DND-41 (cell line): ENCODE data around the gene HSD11B1L.

Experiments
- ATAC-seq: fragments of 200-7000 bp; cut with Tn5 transposase; 3 replicates; pipeline ENCODE4 v1.9.1; 2021; ENCODE audit warnings: low read depth; ENCODE audit not compliant: insufficient read depth
- DNase-seq: peaks from one replicate; pipeline ENCODE4 v3.0.0-alpha.2; 2020
- H2AFZ ChIP-seq: 2 replicates; pipeline ENCODE4 v1.6.0; 2012; ENCODE audit warnings: low read depth, low read length
- H3K27ac ChIP-seq: 2 replicates; pipeline ENCODE4 v1.5.1; 2012; ENCODE audit warnings: low read length, inconsistent platforms
- H3K27me3 ChIP-seq: fragments of 200-600 bp; sonication (generic); 2 replicates; pipeline ENCODE4 v1.6.0; 2012; ENCODE audit warnings: low read length, mild to moderate bottlenecking, inconsistent platforms; ENCODE audit not compliant: insufficient read depth, poor library complexity
- H3K36me3 ChIP-seq: 2 replicates; pipeline ENCODE4 v1.5.1; 2012; ENCODE audit warnings: low read length, inconsistent platforms; ENCODE audit not compliant: insufficient read depth
- H3K4me1 ChIP-seq: 2 replicates; pipeline ENCODE4 v1.5.1; 2012; ENCODE audit warnings: mild to moderate bottlenecking, low read length; ENCODE audit not compliant: insufficient read depth
- H3K4me2 ChIP-seq: 2 replicates; pipeline ENCODE4 v1.6.0; 2012; ENCODE audit warnings: mild to moderate bottlenecking, moderate library complexity, low read length, inconsistent platforms; ENCODE audit not compliant: insufficient read depth
- H3K4me3 ChIP-seq, 2 experiments: fragments of 200-600 bp in 1 of 2; shearing (Covaris generic) in 1 of 2; 2 replicates each; pipeline ENCODE4 v1.5.1; 2012 to 2016; ENCODE audit warnings: inconsistent platforms in 2 of 2, low read length in 2 of 2, mild to moderate bottlenecking in 2 of 2, low read depth in 1 of 2, moderate library complexity in 1 of 2
- H3K79me2 ChIP-seq: 2 replicates; pipeline ENCODE4 v1.6.0; 2012; ENCODE audit warnings: low read length, inconsistent platforms; ENCODE audit not compliant: insufficient read depth
- H3K9ac ChIP-seq: 2 replicates; pipeline ENCODE4 v1.6.0; 2012; ENCODE audit warnings: low read depth, mild to moderate bottlenecking, inconsistent platforms, low read length, moderate library complexity
- H3K9me3 ChIP-seq: 2 replicates; pipeline ENCODE4 v1.5.1; 2012; ENCODE audit warnings: low read length, moderate library complexity, mild to moderate bottlenecking, inconsistent platforms; ENCODE audit not compliant: insufficient read depth, severe bottlenecking
- H4K20me1 ChIP-seq: 2 replicates; pipeline ENCODE4 v1.6.0; 2012; ENCODE audit warnings: low read length; ENCODE audit not compliant: insufficient read depth
- EZH2 ChIP-seq: IDR thresholded peaks from 3 replicates; pipeline ENCODE4 v1.6.1; 2012; ENCODE audit warnings: borderline replicate concordance, low read depth, mild to moderate bottlenecking, moderate library complexity, low read length, inconsistent platforms; ENCODE audit not compliant: severe bottlenecking
- TF ChIP-seq, protein P1 (sequence below): IDR thresholded peaks from 2 replicates; pipeline ENCODE4 v1.5.1; 2012; ENCODE audit warnings: borderline replicate concordance, low read length, moderate library complexity, mild to moderate bottlenecking; ENCODE audit not compliant: poor library complexity, severe bottlenecking; ENCODE audit errors: extremely low read depth

HSD11B1L gene

DNA sequence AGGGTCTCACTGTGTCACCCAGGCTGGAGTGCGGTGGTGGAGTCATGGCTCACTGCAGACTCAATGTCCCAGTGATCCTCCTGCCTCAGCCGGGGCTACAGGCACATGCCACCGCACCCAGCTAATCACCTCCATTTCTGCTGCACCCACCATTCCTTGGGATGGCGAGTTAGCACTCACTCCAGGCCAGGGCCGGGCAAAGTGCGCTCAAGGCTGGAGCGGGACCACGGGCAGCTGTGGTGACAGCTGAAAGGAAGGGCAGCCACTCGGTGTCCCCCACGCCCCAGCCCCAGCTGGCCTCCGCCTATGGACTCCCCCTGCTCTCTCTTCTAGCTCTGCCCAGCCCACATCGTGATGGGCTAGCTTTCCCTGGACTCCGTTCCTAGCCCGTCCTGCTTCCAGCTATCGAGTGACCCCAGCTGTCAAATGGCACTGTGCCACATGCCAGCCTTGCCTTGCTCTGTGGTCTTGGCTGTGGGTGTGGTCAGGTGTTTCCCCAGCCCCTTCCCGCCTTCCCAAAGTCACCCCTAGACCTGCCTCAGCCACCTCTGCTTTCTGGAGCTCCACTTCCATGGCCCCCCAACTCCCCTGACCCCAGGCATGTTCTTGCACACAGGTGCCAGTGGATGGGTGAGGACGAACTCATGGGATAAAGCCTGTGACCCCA lies 4.6 kb upstream of the HSD11B1L start:
- Histone ChIP-seq H3K27ac (no peak overlapping the region), H4K20me1 (0 out of 2 replicates have a peak, but pooled peaks cover 6% of the 10 kb centered on the region), H3K4me2 (no peak overlapping the region), H3K4me1 (peaks cover 15% of the 10 kb centered on the region), H2AFZ (no peak overlapping the region), H3K27me3 (no peaks in the 10 kb centered on the region), H3K9ac (no peak overlapping the region), H3K36me3 (peaks cover 25% of the 10 kb centered on the region), H3K79me2 (peaks cover 13% of the 10 kb centered on the region), H3K4me3 (no peak overlapping the region), H3K9me3 (no peaks in the 10 kb centered on the region)
- DNase-seq (no peak), ATAC-seq (no peak)
- no peak for TF ChIP-seq EZH2
- TF ChIP-seq, protein P1, sequence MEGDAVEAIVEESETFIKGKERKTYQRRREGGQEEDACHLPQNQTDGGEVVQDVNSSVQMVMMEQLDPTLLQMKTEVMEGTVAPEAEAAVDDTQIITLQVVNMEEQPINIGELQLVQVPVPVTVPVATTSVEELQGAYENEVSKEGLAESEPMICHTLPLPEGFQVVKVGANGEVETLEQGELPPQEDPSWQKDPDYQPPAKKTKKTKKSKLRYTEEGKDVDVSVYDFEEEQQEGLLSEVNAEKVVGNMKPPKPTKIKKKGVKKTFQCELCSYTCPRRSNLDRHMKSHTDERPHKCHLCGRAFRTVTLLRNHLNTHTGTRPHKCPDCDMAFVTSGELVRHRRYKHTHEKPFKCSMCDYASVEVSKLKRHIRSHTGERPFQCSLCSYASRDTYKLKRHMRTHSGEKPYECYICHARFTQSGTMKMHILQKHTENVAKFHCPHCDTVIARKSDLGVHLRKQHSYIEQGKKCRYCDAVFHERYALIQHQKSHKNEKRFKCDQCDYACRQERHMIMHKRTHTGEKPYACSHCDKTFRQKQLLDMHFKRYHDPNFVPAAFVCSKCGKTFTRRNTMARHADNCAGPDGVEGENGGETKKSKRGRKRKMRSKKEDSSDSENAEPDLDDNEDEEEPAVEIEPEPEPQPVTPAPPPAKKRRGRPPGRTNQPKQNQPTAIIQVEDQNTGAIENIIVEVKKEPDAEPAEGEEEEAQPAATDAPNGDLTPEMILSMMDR, result no peak

DNA sequence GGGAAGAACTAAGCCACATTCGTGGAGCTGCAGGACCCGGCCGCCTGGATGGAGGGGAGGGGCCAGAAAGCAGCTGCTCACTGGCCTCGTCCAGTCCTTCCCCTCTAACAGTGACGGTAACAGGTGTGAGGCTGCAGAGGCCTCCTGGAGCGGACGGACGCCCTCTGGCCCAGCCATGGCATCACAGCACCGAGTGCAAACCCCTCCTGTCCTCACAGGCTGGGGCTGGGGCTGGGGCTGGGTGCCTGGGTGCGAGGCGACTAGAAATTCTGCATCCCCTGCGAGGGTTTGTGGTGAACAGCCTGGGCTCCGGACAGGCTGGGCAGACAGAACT lies 4.1 kb upstream of the HSD11B1L start:
- TF ChIP-seq, protein P1, result no peak
- no peak for TF ChIP-seq EZH2
- H3K9ac ChIP-seq, result no peak overlapping the region
- H3K79me2 ChIP-seq, result peaks cover 13% of the 10 kb centered on the region
- no peak for ATAC-seq
- no peaks in the 10 kb centered on the region for H3K9me3 ChIP-seq
- no peak overlapping the region for H3K4me3 ChIP-seq
- H2AFZ ChIP-seq, result no peak overlapping the region
- H3K4me1 ChIP-seq, result peaks cover 20% of the 10 kb centered on the region
- peaks cover 21% of the 10 kb centered on the region for H3K36me3 ChIP-seq
- H4K20me1 ChIP-seq, result 0 out of 2 replicates have a peak, but pooled peaks cover 8% of the 10 kb centered on the region
- no peak overlapping the region for H3K4me2 ChIP-seq
- no peak overlapping the region for H3K27ac ChIP-seq
- H3K27me3 ChIP-seq, result no peaks in the 10 kb centered on the region
- DNase-seq, result no peak

DNA sequence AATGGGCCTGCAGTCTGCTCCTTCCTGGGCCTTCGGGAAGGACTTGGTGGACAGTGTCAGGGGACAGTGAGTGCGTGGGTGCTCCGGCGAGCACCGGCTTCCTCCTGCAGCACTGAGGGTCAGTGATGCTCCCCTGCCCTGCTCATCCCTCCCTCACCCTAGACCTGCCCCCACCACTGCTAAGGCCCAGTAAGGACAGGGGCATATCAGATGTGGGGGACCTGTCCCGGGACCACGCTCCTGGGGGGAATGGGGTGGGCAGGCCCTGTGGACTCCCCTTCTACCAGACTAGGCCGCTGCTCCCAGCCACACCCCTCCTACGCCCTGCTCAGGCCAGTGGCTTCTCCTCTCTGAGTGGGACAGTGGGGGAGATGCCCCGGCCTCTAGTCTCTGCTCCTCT lies 3.7 kb upstream of the HSD11B1L start:
- Histone ChIP-seq H3K4me2 (no peak overlapping the region), H3K27me3 (no peaks in the 10 kb centered on the region), H3K9ac (no peak overlapping the region)

More for the DNA sequence above, 3.7 kb upstream of the HSD11B1L start:
- Histone ChIP-seq H3K27ac (no peak overlapping the region), H3K4me1 (peaks cover 24% of the 10 kb centered on the region), H4K20me1 (0 out of 2 replicates have a peak, but pooled peaks cover 9% of the 10 kb centered on the region), H3K36me3 (peaks cover 17% of the 10 kb centered on the region), H2AFZ (no peak overlapping the region), H3K9me3 (no peaks in the 10 kb centered on the region), H3K79me2 (peaks cover 13% of the 10 kb centered on the region), H3K4me3 (no peak overlapping the region)
- TF ChIP-seq, protein P1, result no peak
- no peak for TF ChIP-seq EZH2
- DNase-seq (no peak), ATAC-seq (no peak)
